ENCODE measurements around the gene ACOXL.
"Not testable (repeated sequence)": the region's sequence is repeated elsewhere in the genome, so short reads cannot be mapped to it uniquely, and the experiment has no call there.

The ACOXL gene

DNA sequence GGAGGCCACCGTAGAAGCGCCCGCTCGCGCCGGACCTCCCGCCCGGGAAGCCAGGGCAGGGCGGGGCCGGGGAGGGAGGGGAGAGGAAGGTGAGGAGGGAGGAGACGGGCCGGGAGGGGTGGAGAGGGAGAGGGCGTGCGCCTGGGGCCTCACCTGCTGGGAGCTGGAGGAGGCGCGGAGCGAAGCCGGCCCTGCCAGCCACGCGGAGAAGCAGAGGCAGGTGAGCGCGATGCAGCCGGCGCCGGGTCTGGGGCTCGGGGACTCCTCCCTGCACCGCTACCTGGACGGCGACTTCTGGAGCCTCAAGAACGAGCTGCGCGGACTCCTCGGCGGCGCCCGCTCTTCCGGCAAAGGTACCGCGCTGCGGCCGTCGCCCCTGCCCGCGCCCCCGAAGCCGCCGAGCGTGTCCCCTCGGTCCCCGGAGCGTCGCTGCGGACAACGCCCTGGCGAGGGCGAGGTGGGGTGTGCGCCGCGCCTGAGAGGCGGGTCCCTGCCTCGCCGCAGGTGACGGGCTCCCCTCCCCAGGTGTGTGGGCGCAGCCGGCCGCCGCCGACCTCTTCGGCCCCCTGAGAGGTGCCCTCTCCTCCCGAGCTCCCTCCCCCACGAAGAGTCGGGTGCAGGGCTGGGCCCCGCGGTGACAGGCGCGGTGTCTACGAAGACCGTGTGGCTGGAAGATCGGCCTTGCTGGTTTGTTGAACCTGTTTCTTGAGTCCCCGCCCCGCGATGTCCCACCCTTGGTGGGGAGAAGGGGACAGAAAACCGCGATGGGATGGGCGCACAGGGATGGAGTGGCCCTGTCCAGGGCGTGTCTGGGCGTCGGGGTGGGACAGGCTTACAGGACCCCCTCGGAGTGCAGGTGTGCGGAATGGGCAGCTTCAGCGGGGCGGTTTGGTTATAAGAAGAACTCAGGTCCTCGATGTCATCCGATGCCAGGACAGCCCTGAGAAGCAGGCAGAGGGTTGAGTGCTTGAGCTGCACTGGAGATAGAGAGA lies at the start of gene ACOXL:
Gene ACOXL, plus strand, starts transcription at position 152 of the 992 bp plus-strand sequence. CDS start 35,817 bp downstream, outside the sequence.
- DNase-seq = no peak

DNA sequence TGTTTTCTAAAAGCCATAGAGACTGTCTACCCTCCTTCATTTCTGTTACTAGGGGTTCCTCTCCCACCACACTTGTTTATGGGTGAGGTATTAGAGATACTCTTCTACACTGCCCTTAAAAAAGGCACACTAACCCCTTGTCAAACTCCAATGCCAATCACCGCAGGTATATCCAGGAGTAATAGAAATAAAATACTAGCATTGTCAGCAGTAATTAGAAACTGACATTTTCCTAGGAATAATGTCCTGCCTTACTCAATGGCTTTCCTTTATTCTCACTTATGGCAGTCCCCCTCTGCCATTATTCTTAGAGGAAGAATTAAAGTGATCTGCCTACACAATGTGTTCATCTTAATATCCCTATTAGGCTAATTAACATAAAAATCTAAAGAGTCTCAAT lies 49.5 kb upstream of the ACOXL start:
- DNase-seq = no peak

DNA sequence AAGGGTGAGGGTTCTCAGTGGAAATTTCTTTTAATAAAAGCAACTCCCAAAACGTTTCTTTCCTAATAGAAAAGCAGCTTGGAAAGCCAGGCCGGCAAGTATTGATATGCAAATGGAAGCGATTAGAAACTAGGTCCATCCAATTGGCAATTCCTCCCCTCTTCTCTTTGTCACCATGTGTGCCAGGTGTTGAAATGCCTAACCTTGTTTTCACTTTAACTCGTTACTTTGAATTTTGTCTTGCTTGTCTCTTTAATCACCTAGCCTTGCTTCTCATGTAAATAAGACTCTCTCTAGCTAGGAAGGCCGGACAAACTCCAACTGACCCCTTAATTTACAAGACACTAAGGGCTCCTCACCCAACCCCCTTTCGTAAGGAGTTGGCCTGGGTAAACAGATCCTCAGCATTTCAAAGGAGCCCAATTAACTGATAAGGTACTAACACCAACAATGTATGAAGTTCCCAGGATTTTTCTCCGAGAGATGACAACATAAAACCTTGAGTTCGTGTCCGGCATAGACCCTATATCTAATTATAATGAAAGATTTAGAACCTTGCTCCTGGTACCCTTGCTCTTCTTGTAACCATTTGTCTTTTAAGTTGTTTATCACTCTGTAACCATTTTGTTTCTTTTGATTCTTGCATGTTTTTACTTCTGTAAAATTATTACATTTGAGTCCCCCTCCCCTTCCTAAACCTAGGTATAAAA lies 44.4 kb upstream of the ACOXL start:
- DNase-seq = not testable (repeated sequence)

DNA sequence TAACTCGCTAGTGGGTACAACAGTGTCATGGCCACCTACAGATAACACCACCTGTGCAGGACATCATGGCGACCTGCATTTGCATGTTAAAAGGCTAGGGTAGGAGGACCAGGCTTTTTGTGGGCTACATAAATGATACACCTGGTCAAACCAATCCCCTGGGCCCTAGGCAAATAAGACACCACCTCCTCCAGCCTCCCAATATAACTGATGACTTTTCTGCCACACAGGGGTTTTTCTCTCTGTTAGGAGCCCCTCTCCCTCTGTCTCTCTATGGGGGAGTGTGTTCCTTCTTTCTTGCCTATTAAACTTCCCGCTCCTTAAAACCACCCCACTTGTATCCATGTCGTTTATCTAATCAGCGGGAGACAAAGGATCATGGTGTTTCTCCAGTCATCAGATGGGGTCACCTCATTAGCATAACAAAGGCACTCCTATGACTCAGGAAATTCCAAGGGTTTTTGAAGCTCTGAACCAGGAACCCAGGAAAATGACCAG lies 43.7 kb upstream of the ACOXL start:
- DNase-seq = no peak

DNA sequence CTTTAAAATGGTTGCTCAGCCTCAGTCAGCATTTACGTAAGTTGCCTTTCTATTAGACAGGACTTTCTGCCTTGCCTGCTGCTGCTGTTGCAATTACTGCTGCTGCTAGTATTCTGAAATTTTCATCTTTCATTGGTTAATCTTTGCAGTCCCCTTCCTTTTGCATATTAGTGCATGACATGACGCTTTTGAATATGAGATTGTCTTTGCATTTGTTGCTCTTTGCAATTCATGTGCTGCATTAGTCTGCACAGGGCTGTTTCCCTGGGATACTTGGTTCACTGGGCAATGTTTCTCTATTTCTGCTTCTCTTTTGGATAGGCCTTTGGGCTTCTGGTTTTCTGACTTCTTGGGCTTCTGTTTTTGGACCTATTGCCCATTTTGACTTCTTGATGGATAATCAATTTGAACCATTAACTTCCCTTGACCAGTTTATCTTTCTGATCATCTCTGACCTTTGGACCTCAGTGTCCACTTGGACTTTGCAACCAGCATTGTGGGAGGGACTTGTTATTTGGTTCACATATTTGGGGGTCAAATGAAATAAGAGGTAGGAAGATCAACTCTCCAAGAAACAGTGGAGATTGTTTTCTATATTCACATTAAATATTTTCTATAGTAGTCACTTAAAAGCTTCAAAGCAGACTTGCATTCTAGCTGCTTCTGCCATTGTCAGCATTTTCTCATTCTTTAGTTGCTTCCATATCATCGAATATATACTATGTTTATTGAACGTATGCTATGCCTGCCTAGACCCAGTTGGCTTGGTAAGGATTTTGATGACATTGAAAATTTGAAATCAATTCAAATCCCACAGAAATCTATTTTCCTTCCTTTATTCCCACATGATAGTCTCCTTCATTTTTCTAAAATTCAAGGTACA lies 42.0 kb upstream of the ACOXL start:
- DNase-seq = no peak

DNA sequence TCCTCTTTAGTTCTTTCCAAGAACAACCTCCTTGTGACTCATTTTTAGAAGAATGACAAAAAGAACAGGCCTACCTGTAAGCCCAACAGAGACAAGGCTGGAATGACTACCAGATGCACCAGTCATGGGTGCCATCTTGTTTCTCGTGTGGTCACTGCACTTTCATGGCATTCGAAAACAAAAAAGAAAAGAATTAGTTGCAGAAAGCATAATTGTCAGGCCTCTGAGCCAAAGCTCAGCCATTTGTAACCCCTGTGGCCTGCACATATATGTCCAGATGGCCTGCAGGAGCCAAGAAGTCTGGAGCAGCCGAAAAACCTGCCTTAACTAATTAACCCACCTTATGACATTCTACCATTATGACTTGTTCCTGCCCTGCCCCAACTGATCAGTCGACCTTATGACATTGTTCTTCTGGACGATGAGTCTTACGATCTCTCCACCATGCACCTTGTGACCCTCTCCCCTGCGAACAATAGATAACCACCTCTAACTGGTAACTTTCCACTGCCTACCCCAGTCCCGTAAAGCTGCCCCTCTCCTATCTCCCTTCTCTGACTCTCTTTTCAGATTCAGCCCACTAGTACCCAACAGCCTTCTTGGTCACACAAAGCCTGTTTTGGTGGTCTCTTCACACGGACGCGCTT lies 40.6 kb upstream of the ACOXL start:
- DNase-seq = no peak

DNA sequence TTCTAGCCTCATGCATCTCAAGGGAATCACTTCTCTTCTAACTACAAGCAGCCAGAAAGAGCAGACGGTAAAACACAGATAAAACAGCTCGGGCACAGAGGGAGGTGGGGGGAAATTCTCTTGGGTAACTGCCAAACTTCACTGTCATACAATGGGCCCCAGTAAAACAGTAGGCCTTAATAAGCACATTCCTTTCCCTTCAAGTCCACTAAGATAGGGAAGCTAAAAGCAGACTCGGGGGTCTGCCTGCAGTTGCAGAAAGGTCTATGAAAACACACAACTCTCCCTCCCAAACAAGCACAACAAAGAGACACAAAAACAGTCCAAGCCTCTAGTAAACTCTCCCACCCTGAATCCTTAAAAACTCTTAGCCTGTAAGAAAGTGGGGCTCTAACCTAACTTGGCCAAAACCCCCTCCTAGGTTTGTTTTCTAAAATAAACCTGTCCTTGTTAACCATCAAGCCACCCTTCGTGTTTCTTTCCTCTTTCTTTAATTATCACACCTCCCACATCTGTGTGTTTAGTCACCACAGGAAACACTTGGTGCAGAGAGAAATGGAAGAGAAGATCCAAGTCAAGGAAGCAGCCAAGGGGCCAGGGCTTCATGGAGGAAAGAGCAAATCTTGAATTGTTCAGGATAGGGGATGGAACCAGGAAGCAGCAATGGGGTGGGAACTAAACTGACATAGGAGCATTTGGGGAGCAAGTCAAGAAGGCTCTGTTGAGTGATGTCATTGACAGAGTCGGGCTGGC lies 37.1 kb upstream of the ACOXL start:
- DNase-seq = not testable (repeated sequence)

DNA sequence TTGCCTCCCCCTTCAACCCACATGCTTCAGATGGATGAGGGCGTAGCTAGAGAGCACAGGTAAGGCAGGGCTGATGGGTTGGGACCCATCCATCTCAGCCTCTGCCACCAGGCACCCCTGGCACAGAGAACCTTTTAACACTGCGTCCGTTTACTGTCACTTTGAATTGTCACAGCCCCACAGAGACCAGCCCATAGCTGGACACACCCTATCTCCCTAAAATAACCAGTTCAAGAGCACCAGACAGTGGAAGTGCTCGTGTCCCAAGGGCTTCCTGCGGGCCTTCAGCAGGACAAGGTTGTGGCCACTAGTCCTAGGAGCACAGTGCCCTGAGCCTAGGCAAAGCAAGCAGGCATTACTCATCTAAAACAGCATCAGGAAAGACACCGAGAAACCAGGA lies 34.1 kb upstream of the ACOXL start:
- not testable (repeated sequence) for DNase-seq

DNA sequence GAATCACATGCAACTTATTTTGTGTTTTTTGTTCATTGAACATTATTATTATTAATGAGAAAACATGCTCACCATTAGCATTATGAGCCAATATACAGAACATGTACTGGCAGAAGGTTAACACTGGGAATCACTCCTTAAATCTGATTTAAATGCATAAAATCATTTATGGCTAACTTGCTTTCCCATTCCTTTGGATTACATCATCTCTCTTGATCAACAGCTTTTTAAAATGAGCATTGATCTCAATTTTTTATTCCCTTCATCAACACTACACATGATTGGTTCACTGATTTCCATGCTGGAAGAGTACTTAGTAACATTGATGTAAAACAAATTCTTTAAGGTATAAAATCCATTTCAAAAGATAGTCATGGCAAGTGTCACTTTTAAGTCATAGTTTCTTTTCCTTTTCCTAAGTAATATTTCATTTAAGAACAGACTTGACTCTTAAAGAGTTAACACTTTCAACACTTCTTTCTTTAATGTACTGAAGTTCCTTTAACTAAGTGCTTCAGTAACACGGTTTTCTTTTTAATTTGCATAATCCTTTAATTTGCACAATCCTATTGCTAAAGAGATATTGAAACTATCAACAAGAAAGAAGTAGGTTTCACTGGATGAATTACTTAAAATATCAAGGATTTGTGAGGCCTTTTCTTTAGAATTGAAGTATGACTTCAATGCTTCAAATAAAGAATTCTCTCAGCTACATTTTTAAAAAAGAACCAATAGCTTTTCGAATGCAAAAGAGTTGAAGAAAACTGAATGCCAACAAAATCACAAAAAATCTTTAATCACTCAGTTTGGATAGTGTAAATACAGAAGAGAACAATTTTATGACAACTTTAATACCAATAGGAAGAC lies 29.6 kb upstream of the ACOXL start:
- no peak for DNase-seq

DNA sequence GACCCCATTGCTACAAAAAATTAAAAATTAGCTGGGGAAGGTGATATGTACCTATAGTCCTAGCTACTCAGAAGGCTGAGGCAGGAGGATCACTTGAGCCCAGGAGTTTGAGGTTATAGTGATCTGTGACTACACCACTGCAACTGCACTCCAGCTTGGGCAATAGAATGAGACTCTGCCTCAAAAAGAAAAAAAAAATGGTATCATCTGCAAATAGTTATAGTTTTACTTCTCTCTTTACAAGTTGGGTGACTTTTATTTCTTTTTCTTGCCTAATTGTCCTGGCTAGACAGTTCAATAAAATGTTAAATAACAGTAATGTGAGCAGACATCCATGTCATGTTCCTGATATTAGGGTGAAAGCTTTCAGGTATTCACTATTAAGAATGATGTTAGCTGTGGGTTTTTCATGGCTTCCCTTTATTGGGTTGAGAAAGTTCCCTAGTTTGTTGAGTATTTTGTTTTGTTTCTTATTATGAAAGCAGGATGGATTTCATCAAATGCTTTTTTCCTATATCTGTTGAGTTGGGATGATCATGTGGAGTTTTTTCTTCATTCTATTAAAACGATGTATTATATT lies 24.9 kb upstream of the ACOXL start:
- DNase-seq = no peak

DNA sequence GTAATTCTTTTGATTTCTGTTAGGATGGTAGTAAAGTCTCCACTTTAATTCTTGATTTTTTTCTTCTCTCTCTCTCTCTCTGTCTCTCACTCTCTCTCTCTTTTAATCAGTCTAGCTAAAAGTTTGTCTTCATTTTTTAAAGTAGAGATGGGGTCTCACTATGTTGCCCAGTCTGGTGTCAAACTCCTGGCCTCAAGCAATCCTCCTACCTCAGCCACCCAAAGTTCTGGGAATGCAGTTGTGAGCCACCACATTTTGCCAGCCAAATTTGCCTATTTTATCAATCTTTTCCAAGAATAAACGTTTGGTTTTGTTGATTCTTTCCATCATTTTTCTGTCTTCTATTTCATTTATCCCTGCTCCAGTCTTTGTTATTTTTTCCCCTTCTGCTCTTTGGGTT lies 23.9 kb upstream of the ACOXL start:
- no peak for DNase-seq

DNA sequence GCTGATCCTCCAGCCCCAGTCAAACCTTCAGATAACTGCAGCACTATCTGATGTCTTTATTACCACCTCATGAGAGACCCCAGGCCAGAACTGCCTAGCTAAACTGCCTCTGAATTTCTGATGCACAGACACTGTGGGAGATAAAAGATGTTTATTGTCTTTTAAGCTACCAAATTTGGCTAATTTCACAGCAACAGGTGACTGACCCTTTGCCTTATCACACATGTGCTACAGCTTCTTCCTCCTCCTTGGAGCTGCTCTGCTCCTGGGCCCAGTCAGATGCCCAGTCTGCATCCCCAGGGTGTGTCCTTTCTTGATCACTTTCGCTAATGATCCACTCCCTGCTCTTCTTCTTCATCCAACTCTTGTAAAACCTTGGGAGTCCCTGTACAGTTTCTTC lies 19.6 kb upstream of the ACOXL start:
- no peak for DNase-seq

DNA sequence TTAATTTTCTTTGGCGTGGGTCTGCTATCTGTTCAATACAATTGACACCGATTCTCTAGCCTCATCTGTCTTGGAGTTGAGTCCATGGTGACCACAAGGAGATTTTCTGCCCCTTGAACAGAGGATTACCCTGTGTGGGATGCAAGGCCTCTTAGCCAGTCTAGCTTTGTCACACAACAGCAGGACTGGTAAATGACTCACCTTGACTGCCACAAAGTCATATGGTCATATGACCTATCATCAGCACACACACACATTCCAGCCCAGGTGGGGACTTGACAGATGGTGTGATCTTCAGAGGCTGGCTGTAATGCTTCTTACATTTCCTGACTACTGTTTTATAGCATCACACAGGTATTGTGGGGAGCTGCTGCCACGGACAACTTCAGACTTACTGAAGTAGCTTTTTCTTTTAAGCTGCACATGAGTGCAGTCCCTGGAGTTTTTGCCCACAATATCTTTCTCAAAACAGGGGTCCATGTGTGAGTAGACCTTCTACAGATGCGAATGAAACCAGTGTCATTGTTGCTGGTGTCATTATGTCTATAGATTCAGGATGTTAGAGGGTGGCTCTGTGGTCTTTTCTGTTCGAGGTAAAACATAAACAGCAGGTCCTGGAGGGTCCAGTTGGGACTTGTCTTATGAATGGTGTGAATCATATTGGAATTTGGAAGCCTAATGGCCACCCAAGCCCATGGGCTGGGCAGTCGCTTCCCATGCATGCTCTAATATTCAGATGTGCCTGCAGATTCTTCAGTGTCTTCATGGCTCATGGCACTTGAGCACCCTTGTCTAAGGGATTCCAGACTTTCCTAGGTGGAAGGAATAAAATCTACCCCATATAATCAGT lies 18.6 kb upstream of the ACOXL start:
- no peak for DNase-seq

DNA sequence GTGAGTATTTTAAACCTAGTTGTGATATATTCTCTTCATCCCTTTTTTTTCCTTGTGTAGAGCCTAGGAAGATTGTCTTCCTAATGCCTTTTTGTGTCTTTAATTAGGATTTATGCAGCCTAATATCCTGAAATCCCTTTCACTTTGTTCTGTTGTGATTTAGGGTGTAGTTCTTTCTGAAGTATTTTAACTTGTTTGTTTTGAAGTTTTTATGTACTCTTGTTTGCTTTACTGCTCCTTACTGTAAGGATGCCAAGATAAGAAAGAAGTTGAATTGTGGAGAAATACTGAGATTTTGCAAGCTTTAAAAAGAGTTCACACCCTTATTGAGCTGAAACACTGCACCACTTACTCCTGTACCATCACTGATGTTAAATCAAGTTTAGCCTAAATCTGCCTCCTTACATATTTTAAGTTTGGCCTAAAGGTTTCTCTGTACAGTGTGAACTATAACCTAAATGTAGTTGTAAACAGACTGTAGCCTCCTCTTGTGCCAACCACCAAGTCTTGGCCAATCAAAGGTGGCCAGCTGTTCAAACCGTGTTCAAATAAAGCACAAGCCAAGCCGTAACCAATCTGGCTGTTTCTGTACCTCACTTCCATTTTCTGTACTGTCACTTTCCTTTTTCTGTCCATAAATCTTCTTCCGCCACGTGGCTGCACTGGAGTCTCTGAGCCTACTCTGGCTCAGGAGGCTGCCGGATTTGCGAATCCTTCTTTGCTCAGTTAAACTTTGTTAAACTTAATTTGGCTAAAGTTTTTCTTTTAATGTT lies 17.7 kb upstream of the ACOXL start:
- DNase-seq = no peak

DNA sequence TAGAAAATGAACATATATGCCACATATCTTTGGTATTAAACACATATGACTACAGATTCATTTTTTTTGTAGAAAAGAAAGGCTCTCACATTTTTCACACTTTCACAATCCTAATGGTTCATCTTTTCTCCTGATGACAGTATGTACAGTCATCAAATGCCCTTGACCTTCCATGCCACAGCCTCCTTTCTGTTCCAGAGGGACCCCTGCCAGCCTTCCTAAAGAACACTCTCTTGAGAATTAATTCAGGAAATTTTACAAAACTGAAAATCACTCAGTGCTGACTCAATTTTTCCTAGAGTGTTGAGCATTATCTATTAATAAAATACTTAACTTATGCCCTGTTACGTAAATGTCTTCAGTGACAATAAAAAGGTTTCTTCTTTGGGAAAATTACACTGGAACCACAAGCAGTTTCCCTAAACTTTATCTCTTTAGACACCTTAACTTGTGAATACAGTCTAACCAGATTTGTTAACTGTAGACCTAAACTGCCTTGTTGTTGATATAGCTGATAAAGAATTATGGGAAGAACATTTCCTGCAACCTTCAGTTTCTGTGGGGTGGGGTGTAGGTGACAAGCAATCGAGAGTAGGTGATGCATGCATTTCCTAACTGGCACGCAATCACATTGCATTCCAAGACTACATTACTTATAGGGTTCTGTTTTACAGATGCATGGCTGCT lies 15.3 kb upstream of the ACOXL start:
- no peak for DNase-seq

DNA sequence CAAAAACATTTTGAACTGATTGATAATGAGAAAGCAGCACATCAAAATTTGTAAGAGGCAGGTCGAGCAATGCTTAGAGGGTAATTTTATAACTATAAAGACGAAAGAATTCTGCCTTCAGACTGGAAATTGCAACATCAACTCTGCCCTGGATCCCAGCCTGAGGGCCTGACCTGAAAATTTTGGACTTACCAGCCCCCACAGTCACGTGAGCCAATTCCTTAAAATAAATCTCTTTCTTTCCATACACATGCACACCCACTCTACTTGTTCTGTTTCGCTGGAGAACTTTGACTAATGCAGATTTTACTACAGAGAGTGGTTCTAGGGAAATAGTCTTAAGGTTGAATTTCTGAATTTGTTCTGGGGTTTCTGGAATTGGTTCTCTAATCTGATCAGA lies 14.6 kb upstream of the ACOXL start:
- no peak for DNase-seq

DNA sequence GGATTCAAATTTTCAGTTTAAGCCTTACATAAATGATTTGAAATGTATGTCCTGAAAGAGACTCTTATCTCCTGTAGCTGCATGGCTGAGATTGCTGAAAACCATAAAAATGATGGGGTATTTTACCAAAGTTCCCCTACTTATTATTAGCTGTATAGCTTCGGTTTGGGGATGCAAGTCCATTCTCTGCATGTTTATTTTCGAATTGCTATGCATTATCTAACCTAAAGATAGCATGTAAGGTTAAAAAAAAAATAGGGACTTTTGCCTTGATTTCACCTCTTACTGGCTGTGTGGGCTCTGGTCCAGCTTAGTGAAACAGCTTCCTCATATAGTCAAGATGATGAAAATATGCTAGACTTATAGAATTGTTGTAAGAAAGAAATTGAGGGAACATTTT lies 14.0 kb upstream of the ACOXL start:
- DNase-seq = no peak

DNA sequence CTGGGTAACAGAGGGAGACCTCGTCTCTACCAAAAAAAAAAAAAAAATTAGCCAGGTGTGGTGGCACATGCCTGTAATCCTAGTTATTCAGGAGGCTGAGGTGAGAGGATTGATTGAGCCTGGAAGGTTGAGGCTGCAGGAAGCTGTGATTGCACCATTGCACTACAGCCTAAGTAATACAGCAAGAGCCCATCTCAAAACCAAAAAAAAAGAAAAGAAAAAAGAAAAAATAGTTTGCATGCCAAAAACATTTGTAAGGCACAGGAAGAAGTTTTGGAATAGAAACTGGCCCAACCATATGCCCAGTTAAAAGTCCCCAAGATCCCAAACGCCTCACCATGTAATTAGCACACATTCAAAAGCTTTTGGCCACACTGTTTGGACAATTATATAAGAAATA lies 13.4 kb upstream of the ACOXL start:
- DNase-seq = no peak

Data from NCI-H1092 treated with DMSO at 0.1 percent for 48 hours (cell line).